ENCODE results near the gene SBNO1.
"Not testable (repeated sequence)": the region's sequence is repeated elsewhere in the genome, so short reads cannot be mapped to it uniquely, and the experiment has no call there.

SBNO1 gene

DNA sequence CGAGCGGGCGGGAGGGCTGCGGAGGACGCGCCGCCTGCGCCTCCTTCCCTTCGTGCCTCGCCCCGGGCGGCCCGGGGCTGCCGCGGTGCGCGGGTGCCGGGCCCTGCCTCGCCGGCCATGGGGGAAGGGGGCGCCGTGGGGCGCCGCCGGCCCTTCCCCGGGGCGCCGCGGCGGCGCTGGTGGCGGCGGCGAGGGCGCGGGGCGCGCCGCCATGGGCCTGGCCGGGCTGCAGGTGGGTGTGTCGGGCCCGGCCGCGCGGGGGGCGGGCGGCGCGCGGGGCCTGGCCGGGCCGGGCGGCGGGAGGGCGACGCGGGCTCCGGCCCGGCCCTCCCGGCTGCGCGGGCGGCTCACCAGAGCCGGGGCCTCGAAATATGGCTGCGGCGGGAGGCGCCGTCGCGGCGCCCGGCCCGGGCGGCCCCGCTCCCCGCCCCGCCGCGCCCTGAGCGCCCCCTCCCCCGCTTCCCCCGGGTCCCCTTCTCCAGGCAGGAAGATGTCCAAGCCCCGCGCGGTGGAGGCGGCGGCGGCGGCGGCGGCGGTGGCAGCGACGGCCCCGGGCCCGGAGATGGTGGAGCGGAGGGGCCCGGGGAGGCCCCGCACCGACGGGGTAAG is 24.4 kb upstream of the SBNO1 start:
- no peak for DNase-seq (ENCODE audit: low read depth, low spot score)

DNA sequence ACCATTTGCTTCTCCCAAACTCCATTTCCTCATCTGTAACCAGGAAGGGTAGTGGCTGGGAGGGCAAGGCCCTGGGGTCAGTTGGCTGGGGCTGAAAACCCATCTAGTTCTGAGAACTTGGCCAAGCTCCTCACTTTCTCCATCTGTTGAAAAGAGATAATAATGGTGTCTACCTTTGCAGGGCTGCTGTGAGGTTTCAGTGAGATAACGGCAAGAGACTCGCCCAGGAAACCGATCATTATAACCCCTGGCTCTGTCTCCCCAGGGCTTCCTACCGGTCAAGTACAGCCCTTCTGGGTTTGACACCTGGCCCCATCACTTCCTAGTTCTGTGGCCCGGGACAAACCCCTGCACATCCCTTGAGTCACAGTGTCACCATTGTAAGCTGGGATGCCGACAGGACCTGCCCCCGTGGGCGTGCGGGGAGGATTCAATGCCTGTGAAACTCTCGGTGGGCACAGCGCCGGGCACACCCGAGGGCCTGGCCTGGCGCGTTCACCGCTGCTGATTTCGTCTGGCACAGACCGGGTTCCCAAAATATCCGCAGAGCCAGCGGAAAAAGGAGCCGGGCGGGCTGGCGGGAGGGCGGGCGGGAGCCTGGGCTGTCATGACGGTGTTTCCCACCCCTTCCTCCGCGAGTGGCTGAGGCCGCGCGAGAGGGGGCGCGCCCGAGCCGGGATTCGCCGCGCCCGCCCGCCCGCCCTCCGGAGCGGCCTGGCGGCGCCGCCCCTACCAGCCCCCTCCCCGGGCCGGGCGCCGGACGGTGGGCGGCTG is 23.7 kb upstream of the SBNO1 start:
- no peak for DNase-seq (ENCODE audit: low read depth, low spot score)

DNA sequence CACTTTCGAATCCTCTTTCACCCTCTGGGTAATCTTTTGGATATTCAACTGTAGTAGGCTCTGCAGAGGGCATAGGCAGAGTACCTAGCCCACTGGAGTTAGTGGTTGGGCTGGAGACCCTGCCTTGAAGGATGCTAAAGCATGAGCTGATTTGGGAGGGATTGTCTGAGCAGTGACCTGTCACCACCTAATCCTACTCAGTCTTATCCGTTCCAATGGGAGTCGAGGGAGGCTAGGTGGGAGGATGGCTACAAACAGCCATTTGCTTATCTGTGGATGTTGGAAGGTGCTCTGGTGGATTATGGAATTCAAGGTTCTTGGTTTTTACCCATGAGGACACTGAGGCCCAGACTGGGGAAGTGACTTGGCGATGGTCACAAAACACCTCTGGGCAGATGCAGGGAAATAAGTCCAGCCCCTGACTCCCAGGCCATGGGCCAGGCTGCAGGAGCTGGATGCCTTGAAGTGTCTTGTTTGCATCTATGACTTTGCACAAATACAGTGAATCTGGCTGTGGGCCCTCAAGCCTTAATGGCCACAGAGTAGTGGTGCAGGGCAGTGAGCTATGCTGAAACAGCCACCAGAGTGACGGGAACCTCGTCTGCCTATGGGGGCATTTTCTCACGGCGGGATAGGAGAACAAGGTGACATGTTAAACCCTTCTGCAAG is 23.0 kb upstream of the SBNO1 start:
- DNase-seq (ENCODE audit: low read depth, low spot score): no peak

DNA sequence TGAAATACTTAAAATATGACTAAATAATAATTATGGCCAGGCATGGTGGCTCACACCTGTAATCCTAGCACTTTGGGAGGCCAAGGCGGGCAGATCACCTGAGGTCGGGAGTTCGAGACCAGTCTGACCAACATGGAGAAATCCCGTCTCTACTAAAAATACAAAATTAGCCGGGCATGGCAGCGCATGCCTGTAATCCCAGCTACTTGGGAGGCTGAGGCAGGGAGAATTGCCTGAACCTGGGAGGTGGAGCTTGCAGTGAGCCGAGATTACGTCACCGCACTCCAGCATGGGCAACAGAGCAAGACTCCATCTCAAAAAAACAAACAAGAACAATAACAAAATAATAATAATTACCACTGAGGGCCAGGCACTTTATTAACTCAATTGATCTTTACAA is 20.9 kb upstream of the SBNO1 start:
- not testable (repeated sequence) for DNase-seq (ENCODE audit: low read depth, low spot score)

DNA sequence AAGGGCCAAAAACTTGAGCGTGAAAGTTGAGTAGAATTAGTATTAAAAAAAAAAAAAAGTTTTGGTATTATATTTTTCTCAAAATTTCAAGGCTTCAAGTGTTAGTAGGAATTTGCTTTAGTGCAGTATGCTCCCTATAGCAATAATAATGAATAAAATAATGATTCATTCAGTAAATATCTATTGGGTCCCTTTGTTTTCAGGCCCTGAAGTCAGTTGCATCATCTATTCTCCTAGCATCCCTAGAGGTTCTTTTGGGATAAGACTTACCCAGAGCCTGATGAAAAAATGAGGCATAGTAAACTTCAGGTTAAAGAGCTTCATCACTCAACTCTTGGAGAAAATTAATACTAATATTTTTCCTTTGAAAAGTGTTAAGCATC is 20.3 kb upstream of the SBNO1 start:
- DNase-seq (ENCODE audit: low read depth, low spot score): no peak

DNA sequence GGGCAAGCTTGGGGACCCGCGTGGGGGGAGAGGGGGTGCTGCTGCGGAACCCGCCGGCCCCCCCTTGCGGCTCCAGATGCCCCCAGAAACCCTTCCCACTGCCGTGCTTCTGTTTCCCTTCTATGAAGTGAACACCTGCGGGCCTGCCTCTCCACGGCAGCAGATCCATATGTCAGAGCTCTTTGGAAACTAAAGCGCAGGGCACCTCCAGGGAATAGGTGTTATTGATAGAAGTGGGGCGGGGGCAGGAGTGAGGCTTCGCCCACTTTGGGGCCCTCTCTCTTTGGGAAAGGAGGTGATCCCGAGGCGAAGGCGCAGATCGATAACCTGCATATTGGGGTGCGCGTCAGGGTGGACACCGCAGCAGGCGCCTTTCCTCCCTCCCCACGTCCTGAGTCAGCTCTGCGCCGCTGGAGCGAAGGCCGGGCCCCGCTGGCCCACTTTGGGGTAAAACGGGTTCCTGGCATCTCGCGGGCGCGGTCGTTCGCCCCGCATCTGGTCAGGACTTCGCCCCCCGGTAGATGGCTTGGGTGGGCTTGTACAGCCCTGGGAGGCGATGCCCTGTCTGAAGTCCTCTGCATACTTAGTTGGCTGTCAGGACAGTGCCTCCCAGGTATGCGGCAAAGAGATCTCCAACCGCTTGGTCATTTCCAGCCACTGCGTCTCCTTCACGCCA is 19.8 kb upstream of the SBNO1 start:
- DNase-seq (ENCODE audit: low read depth, low spot score): no peak

DNA sequence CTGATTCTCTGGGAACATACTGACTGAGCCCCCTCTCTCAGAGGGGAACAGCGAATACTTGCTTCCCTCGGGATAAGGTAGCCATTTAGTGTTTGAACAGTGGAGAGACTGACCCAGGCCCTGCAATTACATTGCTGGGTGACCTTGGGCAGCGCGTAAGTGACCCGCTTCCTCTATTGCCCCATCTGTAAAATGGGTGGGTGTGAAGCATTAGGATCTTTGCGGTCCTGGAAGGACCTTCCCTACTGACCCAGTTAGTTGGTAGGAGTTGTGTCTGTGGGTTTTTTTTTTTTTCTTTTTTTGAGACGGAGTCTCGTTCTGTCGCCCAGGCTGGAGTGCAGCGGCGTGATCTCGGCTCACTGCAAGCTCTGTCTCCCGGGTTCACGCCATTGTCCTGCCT is 18.0 kb upstream of the SBNO1 start:
- DNase-seq (ENCODE audit: low read depth, low spot score): no peak

DNA sequence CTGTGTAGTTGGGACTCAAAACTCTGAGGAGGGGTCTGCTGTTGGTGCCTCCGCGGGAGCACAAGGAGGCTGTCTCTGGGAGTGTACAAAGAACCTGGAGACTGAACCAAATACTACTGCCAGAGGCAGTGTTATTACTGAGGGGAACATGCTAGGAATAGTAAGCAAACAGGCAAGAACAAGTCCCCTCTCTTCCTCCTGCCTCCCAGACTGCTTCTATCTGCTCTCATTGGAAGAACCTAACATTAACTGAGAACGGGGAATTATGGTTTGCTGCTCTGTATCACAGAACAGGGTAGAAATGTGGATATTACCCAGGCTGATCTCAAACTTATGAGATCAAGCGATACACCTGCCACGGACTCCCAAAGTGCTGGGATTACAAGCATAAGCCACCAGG is 14.7 kb upstream of the SBNO1 start:
- DNase-seq (ENCODE audit: low read depth, low spot score): no peak

DNA sequence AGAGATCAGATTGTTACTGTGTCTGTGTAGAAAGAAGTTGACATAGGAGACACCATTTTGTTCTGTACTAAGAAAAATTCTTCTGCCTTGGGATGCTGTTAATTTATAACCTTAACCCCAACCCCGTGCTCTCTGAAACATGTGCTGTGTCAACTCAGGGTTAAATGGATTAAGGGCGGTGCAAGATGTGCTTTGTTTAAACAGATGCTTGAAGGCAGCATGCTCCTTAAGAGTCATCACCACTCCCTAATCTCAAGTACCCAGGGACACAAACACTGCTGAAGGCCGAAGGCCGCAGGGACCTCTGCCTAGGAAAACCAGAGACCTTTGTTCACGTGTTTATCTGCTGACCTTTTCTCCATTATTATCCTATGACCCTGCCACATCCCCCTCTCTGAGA is 7.8 kb upstream of the SBNO1 start:
- not testable (repeated sequence) for DNase-seq (ENCODE audit: low read depth, low spot score)

DNA sequence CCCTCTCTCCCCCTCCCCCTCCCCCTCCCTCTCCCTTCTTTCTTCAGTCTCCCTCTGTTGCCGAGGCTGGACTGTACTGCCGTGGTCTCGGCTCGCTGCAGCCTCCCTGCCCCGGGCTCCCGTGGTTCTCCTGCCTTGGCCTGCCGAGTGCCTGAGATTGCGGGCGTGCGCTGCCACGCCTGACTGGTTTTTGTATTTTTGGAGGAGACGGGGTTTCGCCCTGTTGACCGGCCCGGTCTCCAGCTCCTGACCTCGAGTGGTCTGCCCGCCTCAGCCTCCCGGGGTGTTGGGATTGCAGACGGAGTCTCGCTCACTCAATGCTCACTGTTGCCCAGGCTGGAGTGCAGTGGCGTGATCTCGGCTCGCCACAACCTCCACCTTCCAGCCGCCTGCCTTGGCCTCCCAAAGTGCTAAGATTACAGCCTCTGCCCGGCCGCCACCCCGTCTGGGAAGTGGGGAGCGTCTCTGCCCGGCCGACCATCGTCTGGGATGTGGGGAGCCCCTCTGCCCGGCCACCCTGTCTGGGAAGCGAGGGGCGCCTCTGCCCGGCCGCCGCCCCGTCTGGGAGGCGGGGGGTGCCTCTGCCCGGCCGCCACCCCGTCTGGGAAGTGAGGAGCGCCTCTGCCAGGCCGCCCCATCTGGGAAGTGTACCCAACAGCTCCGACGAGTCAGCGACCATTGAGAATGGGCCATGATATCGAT is 7.2 kb upstream of the SBNO1 start:
- not testable (repeated sequence) for DNase-seq (ENCODE audit: low read depth, low spot score)

DNA sequence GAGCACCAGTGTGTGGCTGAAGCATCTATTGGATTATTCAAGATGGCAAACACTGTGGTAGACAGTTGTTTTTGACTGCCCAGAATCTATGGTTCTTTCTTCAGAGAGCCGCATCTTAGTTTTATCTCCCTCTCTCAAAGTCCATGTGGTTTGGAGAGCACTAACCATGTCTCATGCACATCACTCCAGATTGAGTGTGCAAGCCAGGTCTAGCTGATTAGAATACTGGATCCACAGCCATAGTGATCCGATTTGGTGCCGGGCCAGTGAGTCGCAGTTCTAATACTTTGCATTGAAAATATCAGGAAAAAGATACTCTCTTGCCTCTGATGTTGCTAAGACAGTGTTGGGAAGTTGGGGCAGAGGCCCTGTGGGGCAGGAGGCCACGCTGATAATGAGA is 4.6 kb upstream of the SBNO1 start:
- no peak for DNase-seq (ENCODE audit: low read depth, low spot score)

DNA sequence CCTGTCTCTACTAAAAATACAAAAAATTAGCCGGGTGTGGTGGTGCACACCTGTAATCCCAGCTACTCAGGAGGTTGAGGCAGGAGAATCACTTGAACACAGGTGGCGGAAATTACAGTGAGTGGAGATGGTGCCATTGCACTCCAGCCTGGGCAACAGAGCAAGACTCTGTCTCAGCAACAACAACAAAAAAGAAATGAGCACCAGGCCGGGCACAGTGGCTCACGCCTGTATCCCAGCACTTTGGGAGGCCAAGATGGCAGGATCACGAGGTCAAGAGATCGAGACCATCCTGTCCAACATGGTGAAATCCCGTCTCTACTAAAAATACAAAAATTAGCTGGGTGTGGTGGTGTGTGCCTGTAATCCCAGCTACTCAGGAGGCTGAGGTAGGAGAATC is 3.8 kb upstream of the SBNO1 start:
- not testable (repeated sequence) for DNase-seq (ENCODE audit: low read depth, low spot score)

DNA sequence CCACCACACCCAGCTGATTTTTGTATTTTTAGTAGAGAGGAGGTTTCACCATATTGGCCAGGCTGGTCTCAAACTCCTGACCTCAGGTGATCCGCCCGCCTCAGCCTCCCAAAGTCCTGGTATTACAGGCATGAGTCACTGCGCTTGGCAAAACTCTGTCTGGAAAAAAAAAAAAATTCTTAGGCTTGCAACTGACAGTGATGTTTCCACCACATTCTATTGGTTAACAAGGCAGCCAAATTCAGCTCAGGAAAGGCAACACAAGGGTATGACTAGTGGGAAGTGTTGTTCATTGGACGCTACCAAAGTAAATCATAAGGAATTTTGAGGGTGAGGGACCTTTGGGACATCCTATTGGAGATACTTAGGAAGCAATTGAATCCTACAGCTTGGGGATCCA is 2.9 kb upstream of the SBNO1 start:
- DNase-seq (ENCODE audit: low read depth, low spot score): no peak

DNA sequence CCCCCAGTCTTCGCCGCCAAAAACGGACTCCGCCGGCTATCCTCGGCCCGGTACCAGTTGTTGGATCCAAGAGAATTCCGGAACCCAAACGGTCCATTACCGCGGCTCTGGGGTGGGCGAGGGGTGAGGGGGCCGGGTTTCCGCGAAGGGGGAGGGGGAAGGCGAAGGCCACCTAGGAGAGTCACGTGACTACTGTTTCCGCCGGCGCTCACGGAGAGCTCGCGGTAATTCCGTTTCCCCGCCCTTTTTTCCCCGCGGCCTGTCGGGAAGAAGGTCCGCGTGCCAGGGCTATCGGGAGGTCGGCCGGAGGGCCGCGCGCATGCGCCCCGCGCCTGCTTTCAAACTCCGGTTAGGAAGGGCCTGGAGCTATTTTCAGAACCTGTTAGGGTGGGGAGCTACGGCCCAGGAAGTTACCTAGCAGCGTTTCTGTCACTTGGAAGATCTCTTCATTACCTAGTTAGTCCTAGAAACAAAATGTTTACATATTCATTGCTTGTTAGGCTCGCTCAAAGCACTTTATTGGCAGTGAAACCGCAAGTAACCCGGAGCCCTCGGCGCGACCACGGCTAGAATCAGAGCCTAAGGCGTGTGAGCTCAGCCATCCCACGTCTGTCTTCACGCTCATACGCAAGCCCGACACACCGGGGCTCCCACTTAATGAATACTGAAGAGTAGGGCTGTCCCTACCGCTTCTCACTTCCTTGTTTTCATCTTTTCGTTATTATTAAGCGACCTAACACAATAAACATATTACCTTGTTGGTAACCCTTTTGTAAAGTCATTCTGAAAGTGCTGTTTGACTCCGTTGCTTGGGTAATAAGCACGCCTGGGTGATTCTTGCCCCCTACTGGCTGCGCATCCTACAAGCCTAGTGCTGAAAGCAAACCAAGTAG is 624 bp upstream of the SBNO1 start:
- DNase-seq (ENCODE audit: low read depth, low spot score): peak; percentile 96

DNA sequence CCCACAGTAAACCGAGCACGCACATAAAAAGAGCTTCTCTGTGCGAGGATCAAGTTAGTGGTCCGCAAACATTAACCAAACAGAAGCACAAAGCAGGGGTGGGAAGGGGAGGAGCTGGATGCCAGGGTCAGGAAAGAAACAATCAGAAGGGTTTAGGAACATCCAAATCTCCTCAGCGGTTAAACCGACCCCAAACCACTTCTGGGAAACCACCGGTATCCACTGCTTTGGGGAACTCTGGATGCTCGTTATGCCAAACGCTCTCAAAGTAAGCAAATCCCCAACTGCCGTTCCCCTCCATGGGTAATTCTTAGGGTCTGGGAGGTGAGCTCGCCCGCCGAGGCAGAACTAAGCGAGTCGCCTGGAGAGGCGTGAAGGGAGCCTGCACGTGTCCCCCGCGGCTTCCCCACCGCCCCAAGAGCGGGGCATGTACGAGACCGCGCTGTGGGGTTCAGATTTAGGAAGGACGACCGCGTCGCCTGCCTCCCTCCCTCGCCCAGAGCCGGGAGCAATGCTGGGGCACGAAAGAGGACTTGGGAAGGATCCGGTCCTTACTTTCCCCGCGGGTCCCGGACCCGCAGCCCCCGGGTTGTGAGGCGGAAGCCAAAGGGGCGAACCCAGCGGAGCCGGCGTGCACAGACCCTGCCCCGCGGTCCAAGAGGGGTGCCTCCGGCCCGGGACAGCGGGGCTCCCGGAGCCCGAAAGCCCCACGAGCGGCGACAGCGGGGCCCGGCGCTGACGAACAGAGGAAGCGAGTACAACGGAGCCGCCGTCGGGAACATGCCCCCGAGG is 711 bp downstream of the SBNO1 start:
- no peak for DNase-seq (ENCODE audit: low read depth, low spot score)

DNA sequence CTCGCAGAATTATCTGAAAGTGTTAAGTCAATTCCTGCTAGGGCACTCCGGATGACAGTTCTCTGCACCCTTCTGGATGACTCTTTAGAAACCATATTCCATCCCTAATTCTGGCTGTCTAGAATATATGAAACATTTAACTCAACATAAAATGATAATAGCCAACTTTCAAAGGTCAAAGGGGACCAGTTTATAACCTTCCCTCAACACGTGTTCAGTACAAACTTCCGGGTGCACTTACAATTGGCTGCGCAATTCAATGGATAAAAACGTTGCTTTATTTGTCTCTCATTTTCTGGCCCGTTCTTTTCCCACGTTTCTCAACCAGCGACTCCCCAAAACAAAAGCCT is 1.3 kb downstream of the SBNO1 start:
- DNase-seq (ENCODE audit: low read depth, low spot score): no peak

DNA sequence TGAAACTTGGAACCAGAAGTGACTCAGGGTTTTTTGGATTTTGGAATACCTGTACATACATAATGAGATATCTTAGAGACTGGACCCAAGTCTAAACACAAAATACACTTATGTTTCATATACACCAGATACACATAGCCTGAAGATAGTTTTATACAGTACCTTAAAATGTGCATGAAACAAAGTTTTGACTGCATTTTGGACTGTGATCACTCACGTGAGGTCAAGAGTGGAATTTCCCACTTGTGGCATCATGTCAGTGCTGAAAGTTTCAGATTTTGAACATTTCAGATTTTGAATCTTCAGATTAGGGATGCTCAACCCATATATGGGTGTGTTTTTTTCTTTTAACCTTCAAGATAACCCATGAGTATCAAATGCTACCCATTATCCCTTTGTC is 6.6 kb downstream of the SBNO1 start:
- DNase-seq (ENCODE audit: low read depth, low spot score): no peak

DNA sequence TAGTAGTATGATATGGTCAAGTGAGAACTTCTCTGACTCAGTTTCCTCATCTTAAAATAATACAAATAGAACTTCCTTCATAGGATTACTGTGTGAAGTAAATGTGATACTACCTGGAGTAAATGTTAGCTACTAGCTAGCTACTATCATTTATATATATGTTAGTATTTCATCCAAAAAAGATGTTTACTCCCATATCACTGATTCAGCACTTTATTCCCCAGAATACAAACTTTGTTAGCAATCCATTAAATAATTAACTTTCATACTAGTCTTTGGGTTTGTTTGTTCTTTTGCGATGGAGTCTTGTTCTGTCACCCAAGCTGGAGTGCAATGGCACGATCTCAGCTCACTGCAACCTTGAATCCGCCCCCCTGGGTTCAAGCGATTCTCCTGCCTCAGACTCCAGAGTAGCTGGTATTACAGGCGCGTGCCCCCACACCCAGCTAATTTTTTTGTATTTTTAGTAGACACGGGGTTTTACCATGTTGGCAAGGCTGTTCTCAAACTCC is 8.4 kb downstream of the SBNO1 start:
- DNase-seq (ENCODE audit: low read depth, low spot score): no peak

DNA sequence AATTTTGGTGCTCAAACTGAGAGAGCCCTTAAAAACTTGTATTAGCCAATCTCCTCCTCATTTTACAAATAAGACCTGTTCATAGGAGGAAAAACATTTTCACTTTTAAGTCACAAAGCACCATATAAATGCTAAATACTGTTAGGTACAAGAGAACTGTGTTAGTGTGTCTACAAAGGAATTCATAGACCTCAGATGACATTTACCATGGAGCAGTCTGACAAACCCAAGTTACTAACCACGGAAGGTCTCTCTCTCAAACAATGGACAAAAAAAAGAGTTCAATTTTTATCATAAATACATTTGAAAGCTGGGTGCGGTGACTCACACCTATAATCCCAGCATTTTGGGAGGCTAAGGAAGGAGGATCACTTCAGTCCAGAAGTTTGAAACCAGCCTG is 10.0 kb downstream of the SBNO1 start:
- no peak for DNase-seq (ENCODE audit: low read depth, low spot score)

DNA sequence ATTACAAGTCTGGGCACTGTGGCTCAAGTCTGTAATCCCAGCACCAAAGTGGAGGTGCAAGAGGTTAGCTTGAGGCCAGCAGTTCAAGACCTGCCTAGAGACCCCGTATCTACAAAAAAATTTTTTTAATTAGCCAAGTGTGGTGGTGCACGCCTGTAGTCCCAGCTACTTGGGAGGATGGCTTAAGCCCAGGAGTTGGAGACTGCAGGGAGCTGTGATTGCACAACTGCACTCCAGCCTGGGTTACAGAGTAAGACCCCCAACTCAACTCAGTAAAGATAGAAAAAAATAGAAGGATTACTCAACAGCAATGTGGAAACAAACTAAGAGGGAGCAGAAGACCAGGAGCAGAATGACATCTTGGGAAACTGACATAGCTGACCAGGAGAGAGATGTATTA is 13.3 kb downstream of the SBNO1 start:
- DNase-seq (ENCODE audit: low read depth, low spot score): no peak

Measured in iPS DF 19.7 (cell line).